K562 (cell line): ENCODE results near the gene GPR68. TPM values are rescaled to one million over a fixed set of nuclear protein-coding genes. Genes with fewer than 3 reads are reported as not detected.

ENCODE experiments used
- ATAC-seq: fragments of 200-7000 bp; cut with Tn5 transposase; 3 replicates; pipeline ENCODE4 v1.9.1; 2020; ENCODE audit warnings: moderate library complexity
- BruUV-seq: library from RNA; stranded (reverse); fragments of 400-500 nt; replicated peaks from 2 replicates; lab custom pipeline; 2021; lab: Mats Ljungman, UMichigan
- CTCF ChIA-PET: fragments of 300-600 bp; formaldehyde crosslinking; extraction: SDS; loops from one replicate; lab custom pipeline; 2021; ENCODE audit warnings: low intra/inter-chr PET ratio; lab: Yijun Ruan, JAX
- POLR2A ChIA-PET: fragments of 300-600, 350-650 bp; sonication (Branson Sonifier 250); formaldehyde crosslinking; extraction: SDS; loops from one replicate; lab custom pipeline; 2021; ENCODE audit warnings: antibody characterized with exemption, inconsistent platforms; lab: Yijun Ruan, JAX
- DNase-seq, 4 experiments: peaks; one replicate each; pipeline versions ENCODE4 v3.0.0 to v3.0.0-alpha.2; 2011 to 2018; ENCODE audit warnings: low spot score in 3 of 4, mixed read lengths in 3 of 4; ENCODE audit errors: extremely low read depth in 1 of 4
- FAIRE-seq: peaks from 2 replicates; lab custom pipeline; 2011; peaks lifted over from hg19 to GRCh38; lab: Jason Lieb, UNC
- H2AFZ ChIP-seq: 2 replicates; pipeline ENCODE4 v1.6.0; 2011; ENCODE audit warnings: low read depth, low read length, control low read depth, inconsistent platforms
- H3K27ac ChIP-seq: fragments of 200-600 bp; 3 replicates; pipeline ENCODE4 v1.8.0; 2011; ENCODE audit warnings: low read depth, mild to moderate bottlenecking, control low read depth, inconsistent platforms, low read length, moderate library complexity, mixed read lengths; ENCODE audit errors: extremely low read depth
- H3K27me3 ChIP-seq, 2 experiments: fragments of 300-600 bp in 1 of 2; 2 replicates in 1 of 2; 3 replicates in 1 of 2; pipeline versions ENCODE4 v1.6.0 to v1.8.0; 2011; ENCODE audit warnings: inconsistent platforms in 2 of 2, low read length in 2 of 2, mild to moderate bottlenecking in 1 of 2, mixed read lengths in 1 of 2, moderate library complexity in 1 of 2; ENCODE audit not compliant: control insufficient read depth in 2 of 2, insufficient read depth in 2 of 2
- H3K36me3 ChIP-seq: fragments of 300-600 bp; 3 replicates; pipeline ENCODE4 v1.8.0; 2011; ENCODE audit warnings: mild to moderate bottlenecking, low read length, inconsistent platforms; ENCODE audit not compliant: control insufficient read depth, insufficient read depth
- H3K4me1 ChIP-seq, 2 experiments: fragments of 200-600 bp in 1 of 2; replicated peaks in 1 of 2; 2 replicates in 1 of 2; 3 replicates in 1 of 2; pipeline versions ENCODE4 v1.5.1 to v1.8.0; 2011; ENCODE audit warnings: inconsistent platforms in 2 of 2, low read length in 2 of 2, mild to moderate bottlenecking in 1 of 2, mixed read lengths in 1 of 2, moderate library complexity in 1 of 2; ENCODE audit not compliant: control insufficient read depth in 2 of 2, insufficient read depth in 2 of 2
- H3K4me2 ChIP-seq: 2 replicates; pipeline ENCODE4 v1.6.1; 2011; ENCODE audit warnings: low read length, control low read depth, inconsistent platforms, mixed read lengths; ENCODE audit not compliant: insufficient read depth
- H3K4me3 ChIP-seq: fragments of 200-600 bp; sonication (generic), shearing (Covaris generic); 2 replicates; pipeline ENCODE4 v1.5.1; 2016; ENCODE audit warnings: control low read depth, inconsistent platforms
- H3K79me2 ChIP-seq: fragments of 200-600 bp; 3 replicates; pipeline ENCODE4 v1.8.0; 2011; ENCODE audit warnings: low read length, inconsistent platforms; ENCODE audit not compliant: control insufficient read depth, insufficient read depth
- H3K9ac ChIP-seq, 2 experiments: 2 replicates each; pipeline versions ENCODE4 v1.6.0 to v1.6.1; 2011; ENCODE audit warnings: low read depth in 2 of 2, low read length in 2 of 2, control low read depth in 1 of 2, inconsistent platforms in 1 of 2, mild to moderate bottlenecking in 1 of 2, mixed read lengths in 1 of 2; ENCODE audit not compliant: insufficient read depth in 1 of 2
- H3K9me1 ChIP-seq: one replicate; pipeline ENCODE4 v1.6.0; 2011; ENCODE audit warnings: inconsistent platforms, mild to moderate bottlenecking, low read length, moderate library complexity; ENCODE audit not compliant: control insufficient read depth, insufficient read depth
- H3K9me3 ChIP-seq: replicated peaks from 2 replicates; pipeline ENCODE4 v1.5.1; 2011; ENCODE audit warnings: low read depth, low read length, inconsistent platforms; ENCODE audit not compliant: control insufficient read depth, insufficient read depth
- H4K20me1 ChIP-seq: replicated peaks from 2 replicates; pipeline ENCODE4 v1.6.1; 2011; ENCODE audit warnings: low read length, inconsistent platforms, mixed read lengths; ENCODE audit not compliant: control insufficient read depth, insufficient read depth
- ARNT ChIP-seq, 2 experiments: fragments of 450-650 bp; IDR thresholded peaks; 2 replicates each; pipeline ENCODE4 v1.6.1; 2016; ENCODE audit warnings: mild to moderate bottlenecking in 1 of 2
- BCOR ChIP-seq: fragments of 450-650 bp; IDR thresholded peaks from 2 replicates; pipeline ENCODE4 v1.6.1; 2016
- CBFA2T2 ChIP-seq: fragments of 450-650 bp; conservative IDR thresholded peaks from 2 replicates; pipeline ENCODE4 v1.6.1; 2017; ENCODE audit warnings: mild to moderate bottlenecking
- CBFA2T3 ChIP-seq: fragments of 450-650 bp; IDR thresholded peaks from 2 replicates; pipeline ENCODE4 v1.6.1; 2017
- CEBPG ChIP-seq, 3 experiments: fragments of 200-800 bp in 1 of 3; sonication (Bioruptor generic) in 1 of 3; sonication (generic) in 1 of 3; formaldehyde crosslinking in 1 of 3; IDR thresholded peaks in 2 of 3; conservative IDR thresholded peaks in 1 of 3; 2 replicates each; pipeline versions ENCODE4 v1.6.1 to v1.8.0; 2016 to 2022; ENCODE audit warnings: missing compliant biosample characterization in 2 of 3, missing genetic modification characterization in 2 of 3, mild to moderate bottlenecking in 1 of 3, missing genetic modification reagents in 1 of 3
- DEAF1 ChIP-seq: fragments of 450-650 bp; formaldehyde crosslinking; IDR thresholded peaks from 2 replicates; pipeline ENCODE4 v1.4.0; 2020; ENCODE audit warnings: mild to moderate bottlenecking, moderate library complexity
- ELF1 ChIP-seq: fragments of 200-800 bp; sonication (Bioruptor generic); IDR thresholded peaks from 2 replicates; pipeline ENCODE4 v1.6.1; 2016; ENCODE audit warnings: missing genetic modification characterization, missing compliant biosample characterization
- IFI16 ChIP-seq: fragments of 250-450 bp; sonication (Bioruptor Pico); IDR thresholded peaks from 2 replicates; pipeline ENCODE4 v2.1.2; 2022; ENCODE audit warnings: mild to moderate bottlenecking, inconsistent platforms
- NR1H2 ChIP-seq: sonication (generic); formaldehyde crosslinking; IDR thresholded peaks from 2 replicates; pipeline ENCODE4 v1.4.0; 2020; ENCODE audit warnings: mild to moderate bottlenecking, missing genetic modification reagents
- PCBP1 ChIP-seq: fragments of 200-400 bp; formaldehyde crosslinking; IDR thresholded peaks from 2 replicates; pipeline ENCODE4 v1.6.1; 2018; ENCODE audit warnings: mild to moderate bottlenecking, low read depth, low read length; ENCODE audit not compliant: poor library complexity, severe bottlenecking
- POLR2A ChIP-seq: fragments of 450-650 bp; conservative IDR thresholded peaks from 2 replicates; pipeline ENCODE4 v1.6.1; 2016
- PREB ChIP-seq: sonication (generic); formaldehyde crosslinking; IDR thresholded peaks from 2 replicates; pipeline ENCODE4 v1.8.1; 2023; ENCODE audit warnings: mild to moderate bottlenecking, missing genetic modification reagents
- RAD21 ChIP-seq, 2 experiments: fragments of 250-450 bp in 1 of 2; fragments of 450-650 bp in 1 of 2; sonication (Bioruptor Pico) in 1 of 2; formaldehyde crosslinking in 1 of 2; IDR thresholded peaks in 1 of 2; conservative IDR thresholded peaks in 1 of 2; 2 replicates each; pipeline versions ENCODE4 v1.4.0 to v1.8.0; 2020 to 2022; ENCODE audit warnings: mild to moderate bottlenecking in 2 of 2, moderate library complexity in 1 of 2
- SRSF1 ChIP-seq: fragments of 200-400 bp; formaldehyde crosslinking; IDR thresholded peaks from 2 replicates; pipeline ENCODE4 v1.6.1; 2017; ENCODE audit warnings: mild to moderate bottlenecking, low read depth, low read length, moderate library complexity
- ZFP36 ChIP-seq: fragments of 150-350 bp; IDR thresholded peaks from 2 replicates; pipeline ENCODE4 v1.6.1; 2018; ENCODE audit warnings: low read length, low read depth; ENCODE audit not compliant: partially characterized antibody
- WGBS: fragments of 100-300 bp; shearing (Covaris generic); methylation state at CpG from one replicate; pipeline ENCODE4 v1.1.6; 2016; ENCODE audit warnings: low coverage, mixed read lengths; ENCODE audit not compliant: insufficient coverage; ENCODE audit errors: missing lambda C conversion rate; 5-methylcytosine and 5-hydroxymethylcytosine counted together
- in situ Hi-C: fragments of 300-500 bp; cut with MboI; formaldehyde crosslinking; loops from 4 replicates; pipeline ENCODE4 v1.15.0; 2018; ENCODE audit warnings: inconsistent platforms, mixed read lengths
- intact Hi-C: fragments of 100-400 bp; cut with micrococcal nuclease; formaldehyde crosslinking; loops from 2 replicates; pipeline ENCODE4 v1.14.2; 2022
- polyA plus RNA-seq, 8 experiments: library from polyadenylated mRNA; depleted of rRNA in 4 of 8; stranded (reverse) in 5 of 8; unstranded in 3 of 8; fragments of >200 nt; fragmentation: Nextera tagmentation in 2 of 8; fragmentation: Illumina TruSeq in 1 of 8; extraction: Ambion mirVana in 2 of 8; extraction: Trizol in 1 of 8; gene quantifications; 2 replicates each; pipeline versions ENCODE4 v1.2.1 to v1.2.3, GENCODE V29; 2011 to 2014; ENCODE audit warnings: inconsistent platforms in 1 of 8, missing spikeins in 1 of 8
- total RNA-seq, 7 experiments: library from RNA; depleted of rRNA in 6 of 7; stranded (reverse); fragments of >200 nt in 6 of 7; fragmentation: Illumina TruSeq in 2 of 7; extraction: Trizol in 2 of 7; gene quantifications; 2 replicates each; pipeline versions ENCODE4 v1.2.1 to v1.2.3, GENCODE V29; 2011 to 2021; ENCODE audit warnings: low replicate concordance in 1 of 7

GPR68 gene
- total and polyA plus RNA-seq, 9 of the 15 experiments (the other 6 are each of a cell fraction or from before 2014, with no cell fraction given), result 0.41 to 9.4 (median 3.7) TPM

GRCh38 chr14:91289464-91289863 is 45.0 kb upstream of the GPR68 start:
- H3K36me3 ChIP-seq, result peaks cover 71% of the 10 kb centered on the region; the same call in 1 of the 3 replicates
- in situ Hi-C loops, result loop anchor here (5.0 kb wide), 2 partner anchors 112 to 387 kb away; no protein-coding TSS in a partner anchor
- CTCF ChIA-PET, result no interaction called here
- H4K20me1 ChIP-seq, result no peaks in the 10 kb centered on the region
- H2AFZ ChIP-seq, result no peak overlapping the region
- no peak overlapping the region for H3K4me3 ChIP-seq
- TF ChIP-seq SRSF1 (no peak), DEAF1 (no peak), CBFA2T3 (no peak), NR1H2 (CRISPR knock-in tag) (no peak), ELF1 (tag) (no peak), ARNT (IDR thresholded peaks at IDR 0.05) (no peak), BCOR (no peak), CEBPG (CRISPR knock-in tag; IDR thresholded peaks at IDR 0.05) (no peak), CEBPG (tag; conservative IDR thresholded peaks at IDR 0.05 in 1 of 2, IDR thresholded peaks at IDR 0.05 in 1 of 2) (no peak), PREB (CRISPR knock-in tag) (no peak), PCBP1 (no peak), CBFA2T2 (no peak), ZFP36 (no peak), POLR2A (no peak), IFI16 (CRISPR knock-in tag) (no peak), RAD21 (CRISPR knock-in tag; conservative IDR thresholded peaks at IDR 0.05 in 1 of 2, IDR thresholded peaks at IDR 0.05 in 1 of 2) (no peak)
- no peaks in the 10 kb centered on the region; a peak in 1 of 5 replicates for H3K4me1 ChIP-seq
- no peaks in the 10 kb centered on the region for H3K79me2 ChIP-seq
- ATAC-seq, result no peak
- no peak for FAIRE-seq
- no TSS peak for BruUV-seq
- no peak for DNase-seq
- no peak overlapping the region for H3K27ac ChIP-seq
- intact Hi-C loops, result no loop called here
- POLR2A ChIA-PET, result no interaction called here
- H3K9me1 ChIP-seq, result no peaks in the 10 kb centered on the region
- WGBS, result 80% methylated on average over 2 of the region's 4 CpGs
- no peak overlapping the region for H3K4me2 ChIP-seq
- no peaks in the 10 kb centered on the region for H3K9me3 ChIP-seq
- no peak overlapping the region for H3K9ac ChIP-seq
- no peaks in the 10 kb centered on the region for H3K27me3 ChIP-seq
